GM23338 (cell line): Measurements from ENCODE around the gene MST1. TPM values are rescaled to one million over a fixed set of nuclear protein-coding genes. Genes with fewer than 3 reads are reported as not detected.
A peak's percentile ranks its signal among the peaks of the same experiment; 100 is the strongest.
"Not testable (repeated sequence)": the region's sequence is repeated elsewhere in the genome, so short reads cannot be mapped to it uniquely, and the experiment has no call there.

ENCODE experiments used
- ATAC-seq: fragments of 200-7000 bp; cut with Tn5 transposase; 3 replicates; pipeline ENCODE4 v1.9.1; 2020
- DNase-seq: peaks from one replicate; pipeline ENCODE4 v3.0.0-alpha.2; 2015; ENCODE audit warnings: low spot score
- H2AFZ ChIP-seq: fragments of 200-600 bp; sonication (generic); 2 replicates; pipeline ENCODE4 v1.8.0; 2016; ENCODE audit warnings: antibody characterized with exemption, mild to moderate bottlenecking, moderate library complexity
- H3F3A ChIP-seq: fragments of 200-600 bp; sonication (generic); replicated peaks from 2 replicates; pipeline ENCODE4 v1.8.0; 2017; ENCODE audit warnings: antibody characterized with exemption, mixed run types, low read depth
- H3K27ac ChIP-seq: fragments of 200-600 bp; sonication (generic); 2 replicates; pipeline ENCODE4 v1.6.1; 2016; ENCODE audit warnings: low read depth
- H3K27me3 ChIP-seq: fragments of 200-600 bp; sonication (generic); 2 replicates; pipeline ENCODE4 v1.8.0; 2016; ENCODE audit warnings: mild to moderate bottlenecking, mixed run types, moderate library complexity; ENCODE audit not compliant: insufficient read depth
- H3K36me3 ChIP-seq: fragments of 200-600 bp; sonication (generic); 2 replicates; pipeline ENCODE4 v1.8.0; 2016; ENCODE audit warnings: mild to moderate bottlenecking; ENCODE audit not compliant: insufficient read depth
- H3K4me1 ChIP-seq: fragments of 200-600 bp; sonication (generic); 2 replicates; pipeline ENCODE4 v1.8.0; 2016; ENCODE audit warnings: mild to moderate bottlenecking, moderate library complexity; ENCODE audit not compliant: insufficient read depth
- H3K4me2 ChIP-seq: fragments of 200-600 bp; sonication (generic); 2 replicates; pipeline ENCODE4 v1.7.1; 2017; ENCODE audit warnings: mixed run types
- H3K4me3 ChIP-seq: fragments of 200-600 bp; sonication (generic); 2 replicates; pipeline ENCODE4 v1.6.1; 2016; ENCODE audit warnings: mixed run types
- H3K79me2 ChIP-seq: fragments of 200-600 bp; sonication (generic); replicated peaks from 2 replicates; pipeline ENCODE4 v1.8.0; 2017; ENCODE audit warnings: mild to moderate bottlenecking; ENCODE audit not compliant: insufficient read depth
- H3K9me2 ChIP-seq: fragments of 200-600 bp; sonication (generic); 2 replicates; pipeline ENCODE4 v1.8.0; 2017; ENCODE audit not compliant: insufficient read depth
- H4K20me1 ChIP-seq: fragments of 200-600 bp; sonication (generic); replicated peaks from 2 replicates; pipeline ENCODE4 v1.8.0; 2017; ENCODE audit warnings: mild to moderate bottlenecking; ENCODE audit not compliant: insufficient read depth
- H3K27ac Mint-ChIP-seq: 2 replicates; pipeline ENCODE4 v1.8.0; 2020; ENCODE audit warnings: inconsistent platforms, mild to moderate bottlenecking, moderate library complexity, mixed read lengths
- H3K27me3 Mint-ChIP-seq: 3 replicates; pipeline ENCODE4 v1.8.0; 2022; ENCODE audit warnings: low read depth, mild to moderate bottlenecking, moderate library complexity, mixed read lengths, inconsistent platforms; ENCODE audit not compliant: insufficient read depth, poor library complexity
- H3K36me3 Mint-ChIP-seq: 3 replicates; pipeline ENCODE4 v1.8.0; 2021; ENCODE audit warnings: low read depth, mild to moderate bottlenecking, inconsistent platforms, moderate library complexity, mixed read lengths
- H3K4me1 Mint-ChIP-seq: 3 replicates; pipeline ENCODE4 v1.8.0; 2020; ENCODE audit warnings: mild to moderate bottlenecking, inconsistent platforms, mixed read lengths
- H3K4me3 Mint-ChIP-seq: 3 replicates; pipeline ENCODE4 v1.8.0; 2021; ENCODE audit warnings: moderate library complexity, mild to moderate bottlenecking, inconsistent platforms, mixed read lengths
- H3K9me3 Mint-ChIP-seq: 3 replicates; pipeline ENCODE4 v1.8.0; 2020; ENCODE audit warnings: moderate library complexity, mild to moderate bottlenecking, inconsistent platforms, mixed read lengths
- EZH2phosphoT487 ChIP-seq: fragments of 200-600 bp; sonication (generic); IDR thresholded peaks from one replicate; pipeline ENCODE4 v1.8.1; 2018; ENCODE audit warnings: antibody characterized with exemption; ENCODE audit not compliant: unreplicated experiment
- ZNF114 ChIP-seq: fragments of 250-450 bp; sonication (Bioruptor Pico); IDR thresholded peaks from 2 replicates; pipeline ENCODE4 v1.5.0; 2020; ENCODE audit warnings: mild to moderate bottlenecking, moderate library complexity
- ZNF462 ChIP-seq: fragments of 250-450 bp; sonication (Bioruptor Pico); IDR thresholded peaks from 2 replicates; pipeline ENCODE4 v1.5.0; 2020; ENCODE audit warnings: mild to moderate bottlenecking, moderate library complexity
- polyA plus RNA-seq: library from polyadenylated mRNA; unstranded; fragments of >200 nt; fragmentation: Nextera tagmentation; extraction: Ambion mirVana; gene quantifications from 2 replicates; pipeline ENCODE4 v1.2.1, GENCODE V29; 2016
- total RNA-seq: library from RNA; depleted of rRNA; stranded (reverse); fragments of >200 nt; shearing (Covaris generic); gene quantifications from 2 replicates; pipeline ENCODE4 v1.2.3, GENCODE V29; 2014

MST1 gene
- total and polyA plus RNA-seq, 2 experiments from 2014 or later: 5.9 to 11.1 TPM

GRCh38 chr3:49699281-49699979 is 10.2 kb upstream of the MST1 start:
- Histone ChIP-seq H3K79me2 (no peaks in the 10 kb centered on the region), H3K4me3 (no peak overlapping the region), H3K27ac (no peak overlapping the region), H2AFZ (no peak overlapping the region), H3K4me2 (no peak overlapping the region), H3K4me1 (no peaks in the 10 kb centered on the region), H4K20me1 (peaks cover 5% of the 10 kb centered on the region; the same call in 1 of the 2 replicates), H3K27me3 (no peaks in the 10 kb centered on the region), H3K36me3 (no peaks in the 10 kb centered on the region), H3K9me2 (no peaks in the 10 kb centered on the region), H3F3A (no peaks in the 10 kb centered on the region; the same call in 1 of the 2 replicates)
- no peak overlapping the region for H3K27ac Mint-ChIP-seq
- peaks cover 17% of the 10 kb centered on the region for H3K27me3 Mint-ChIP-seq
- peaks cover 18% of the 10 kb centered on the region for H3K4me1 Mint-ChIP-seq
- TF ChIP-seq EZH2phosphoT487: no peak
- no peak for TF ChIP-seq ZNF114 (CRISPR knock-in tag)
- TF ChIP-seq ZNF462 (CRISPR knock-in tag): no peak
- H3K36me3 Mint-ChIP-seq: peaks cover 8% of the 10 kb centered on the region
- no peaks in the 10 kb centered on the region for H3K9me3 Mint-ChIP-seq
- no peak for ATAC-seq
- H3K4me3 Mint-ChIP-seq: no peak overlapping the region
- DNase-seq: no peak

GRCh38 chr3:49695350-49696015 is 6.2 kb upstream of the MST1 start:
- not testable (repeated sequence) for H3K4me2 ChIP-seq, H3K4me1 ChIP-seq, DNase-seq, H3K79me2 ChIP-seq, H3K9me2 ChIP-seq, H3K27ac ChIP-seq, H2AFZ ChIP-seq, H4K20me1 ChIP-seq, H3K4me3 ChIP-seq, H3K36me3 ChIP-seq, H3K36me3 Mint-ChIP-seq, H3K27ac Mint-ChIP-seq, H3K27me3 Mint-ChIP-seq, H3F3A ChIP-seq, H3K4me3 Mint-ChIP-seq, H3K4me1 Mint-ChIP-seq, H3K27me3 ChIP-seq, H3K9me3 Mint-ChIP-seq
- peak; percentile 47; the same call in 2 of the 3 replicates for ATAC-seq

- not testable (repeated sequence) for H3K4me3 ChIP-seq, H3K79me2 ChIP-seq, H3K4me1 ChIP-seq, DNase-seq, H3K36me3 Mint-ChIP-seq, H2AFZ ChIP-seq, ATAC-seq, H3K27me3 ChIP-seq, H3K9me2 ChIP-seq, H3K9me3 Mint-ChIP-seq, H3K36me3 ChIP-seq, H3K4me3 Mint-ChIP-seq, H3F3A ChIP-seq, H3K4me1 Mint-ChIP-seq, H4K20me1 ChIP-seq, H3K27me3 Mint-ChIP-seq, H3K27ac Mint-ChIP-seq, H3K4me2 ChIP-seq, H3K27ac ChIP-seq
Observed at GRCh38 chr3:49694409-49695070, 5.3 kb upstream of the MST1 start.

- not testable (repeated sequence) for H3K27me3 ChIP-seq, H3K4me3 ChIP-seq, H3K9me3 Mint-ChIP-seq, H3K4me3 Mint-ChIP-seq, H3K36me3 Mint-ChIP-seq, H3K4me1 ChIP-seq, ATAC-seq, H3F3A ChIP-seq, H3K27ac ChIP-seq, H3K9me2 ChIP-seq, H3K36me3 ChIP-seq, H3K4me2 ChIP-seq, H3K79me2 ChIP-seq, H3K27ac Mint-ChIP-seq, DNase-seq, H4K20me1 ChIP-seq, H2AFZ ChIP-seq
- peaks cover 16% of the 10 kb centered on the region for H3K27me3 Mint-ChIP-seq
- H3K4me1 Mint-ChIP-seq: peaks cover 14% of the 10 kb centered on the region
Observed at GRCh38 chr3:49691481-49691880, 2.2 kb upstream of the MST1 start.
